GM11168 (cell line): Measurements from ENCODE around the gene WNT10A.

Experiments
- in situ Hi-C: fragments of 300-500 bp; cut with MboI; formaldehyde crosslinking; loops from one replicate; pipeline ENCODE4 v1.12.0; 2022; ENCODE audit warnings: low sequenced_read_pairs; ENCODE audit not compliant: unreplicated experiment

The WNT10A gene

GRCh38 chr2:218891275-218892135 is 10.9 kb downstream of the WNT10A start:
- in situ Hi-C loops, result no loop called here

GRCh38 chr2:218892693-218893348 is 12.2 kb downstream of the WNT10A start:
- in situ Hi-C loops, result no loop called here

GRCh38 chr2:218893349-218894150 is 12.9 kb downstream of the WNT10A start:
- in situ Hi-C loops, result no loop called here

- in situ Hi-C loops, result no loop called here
Observed at GRCh38 chr2:218894151-218894879, 13.7 kb downstream of the WNT10A start.

GRCh38 chr2:218894880-218895157 is 14.2 kb downstream of the WNT10A start:
- in situ Hi-C loops, result no loop called here

- in situ Hi-C loops, result no loop called here
Observed at GRCh38 chr2:218895326-218895725, 14.7 kb downstream of the WNT10A start.

GRCh38 chr2:218895759-218896500 is 15.3 kb downstream of the WNT10A start:
- in situ Hi-C loops, result no loop called here

GRCh38 chr2:218896501-218897393 is 16.1 kb downstream of the WNT10A start:
- in situ Hi-C loops, result no loop called here

DNA sequence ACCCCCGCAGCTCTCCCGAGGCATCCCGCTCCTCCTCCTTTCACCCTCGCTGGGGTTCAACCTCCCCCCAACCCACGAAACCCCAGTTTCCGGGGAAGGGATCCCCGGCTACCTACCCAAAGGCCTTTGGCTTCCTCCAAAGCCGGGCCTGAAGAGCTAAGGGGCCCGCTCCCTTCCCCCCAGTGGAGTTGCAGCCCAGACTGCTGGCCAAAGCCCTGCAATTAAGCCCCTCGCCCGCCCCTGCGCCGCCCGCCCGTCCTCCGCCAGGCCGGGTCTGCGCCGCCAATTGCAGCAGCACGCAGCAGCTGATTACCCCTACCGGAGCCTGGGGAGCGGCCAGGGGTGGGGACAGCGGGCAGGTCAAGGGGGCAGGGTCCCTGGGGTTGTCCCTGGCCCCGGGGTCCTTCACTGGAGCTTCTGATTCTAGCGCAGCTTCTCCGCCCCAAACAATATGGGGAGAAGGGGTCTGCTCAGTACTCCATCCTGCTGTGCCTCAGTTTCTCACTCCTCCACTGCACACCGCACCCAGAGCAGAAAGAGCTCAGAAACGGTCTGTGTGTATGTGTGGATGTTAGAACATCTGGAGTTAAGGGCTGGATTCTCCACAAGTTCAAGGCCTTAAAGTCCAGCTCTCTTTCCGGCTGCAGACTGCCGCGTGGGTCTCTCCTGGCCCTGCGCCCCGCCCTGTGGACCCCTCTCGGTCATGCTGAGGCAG is 16.9 kb downstream of the WNT10A start:
- in situ Hi-C loops, result no loop called here

GRCh38 chr2:218898109-218898878 is 17.6 kb downstream of the WNT10A start:
- in situ Hi-C loops, result no loop called here

DNA sequence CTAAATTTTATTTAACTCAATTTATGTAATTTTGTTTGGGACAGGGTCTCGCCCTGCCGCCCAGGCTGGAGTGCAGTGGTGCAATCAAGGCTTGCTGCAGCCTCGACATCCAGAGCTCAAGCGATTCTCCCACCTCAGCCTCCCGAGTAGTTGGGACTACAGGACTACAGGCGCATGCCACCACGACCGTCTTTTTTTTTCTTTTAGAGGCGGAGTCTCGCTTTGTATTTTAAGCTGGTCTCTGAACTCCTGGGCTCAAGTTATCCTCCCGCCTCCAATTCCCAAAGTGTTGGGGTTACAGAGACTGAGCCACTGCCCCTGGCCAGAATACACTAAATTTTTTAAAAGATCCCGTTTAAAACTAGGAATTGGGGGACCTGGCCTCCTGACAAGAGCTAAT is 18.5 kb downstream of the WNT10A start:
- in situ Hi-C loops, result no loop called here

GRCh38 chr2:218902427-218902826 is 21.8 kb downstream of the WNT10A start:
- in situ Hi-C loops, result loop anchor here (5.0 kb wide), 1 partner anchor 35 kb away; no protein-coding TSS in a partner anchor

DNA sequence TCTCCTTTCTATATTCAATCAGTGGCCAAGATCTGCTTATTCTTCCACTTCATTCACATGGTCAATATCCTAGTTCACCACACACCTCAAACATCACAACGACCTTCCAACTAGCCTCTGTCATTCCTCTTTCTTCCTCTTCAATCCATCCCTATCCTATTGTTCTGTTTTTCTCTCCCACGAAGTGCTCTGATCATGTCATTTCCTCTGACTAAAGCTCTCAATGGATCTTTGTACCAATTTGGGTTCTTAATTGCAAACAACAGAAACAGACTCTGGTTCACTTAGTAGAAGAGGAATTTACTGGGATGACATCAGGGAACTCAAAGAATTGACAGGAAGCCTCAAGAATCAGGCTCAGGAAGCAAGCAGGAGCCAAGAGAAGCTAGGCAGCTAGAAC is 23.5 kb downstream of the WNT10A start:
- in situ Hi-C loops, result loop anchor here (5.0 kb wide), 1 partner anchor 37 kb away; no protein-coding TSS in a partner anchor

DNA sequence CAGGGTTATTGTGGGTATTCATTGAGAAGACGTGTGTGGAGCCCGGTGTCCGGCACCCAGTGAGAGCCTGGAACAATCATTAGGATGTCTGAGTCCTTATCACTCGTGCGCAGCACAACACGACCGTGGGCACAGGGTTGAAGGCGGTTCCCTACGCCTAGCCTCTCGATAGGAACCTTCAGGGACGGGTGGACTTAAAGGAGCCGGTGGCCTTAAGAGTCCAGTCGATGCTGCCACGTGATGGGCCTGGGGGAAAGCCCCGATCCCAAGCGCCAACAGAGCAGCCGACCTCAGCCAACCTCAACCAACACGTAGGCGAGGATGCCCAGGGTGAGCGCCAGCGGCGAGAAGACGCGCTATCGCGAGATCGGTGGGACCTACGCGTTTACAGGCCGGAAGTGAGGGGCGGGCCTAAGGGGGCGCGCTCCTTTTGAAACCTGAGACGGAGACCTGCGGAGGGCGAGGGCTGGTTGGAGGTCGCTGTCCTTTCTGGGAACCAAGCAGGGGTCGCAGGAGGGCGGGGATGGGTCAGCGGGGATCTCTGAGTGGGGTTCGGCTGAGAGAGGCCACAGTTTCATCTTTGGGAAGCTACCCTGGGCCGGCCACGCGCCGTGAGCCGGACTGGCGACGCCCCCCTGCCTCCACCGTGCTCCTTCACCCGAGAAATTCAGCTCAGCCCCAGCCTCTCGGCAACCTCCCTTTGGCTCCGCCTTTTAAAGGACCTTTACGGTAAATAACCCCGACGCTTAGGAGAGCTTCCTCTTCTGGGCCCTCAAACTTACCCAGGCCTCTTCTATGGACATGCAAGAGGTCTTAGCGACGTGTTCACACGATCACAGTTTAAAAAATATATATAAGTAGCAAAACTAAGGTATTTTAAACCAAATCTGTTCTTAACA is 28.3 kb downstream of the WNT10A start:
- in situ Hi-C loops, result no loop called here

GRCh38 chr2:218910741-218911140 is 30.1 kb downstream of the WNT10A start:
- in situ Hi-C loops, result no loop called here

- in situ Hi-C loops, result no loop called here
Observed at GRCh38 chr2:218920504-218920903, 39.9 kb downstream of the WNT10A start.
